Renal cortical epithelial cell (primary cell): ENCODE results near the gene CDYL. TPM values are rescaled to one million over a fixed set of nuclear protein-coding genes. Genes with fewer than 3 reads are reported as not detected.

Source experiments
- DNase-seq: peaks from one replicate; pipeline ENCODE4 v3.0.0-alpha.2; 2011; ENCODE audit warnings: low read depth
- total RNA-seq: library from RNA; depleted of rRNA; stranded (reverse); fragments of >200 nt; gene quantifications from 2 replicates; pipeline ENCODE4 v1.2.3, GENCODE V29; 2014

Gene CDYL, protein sequence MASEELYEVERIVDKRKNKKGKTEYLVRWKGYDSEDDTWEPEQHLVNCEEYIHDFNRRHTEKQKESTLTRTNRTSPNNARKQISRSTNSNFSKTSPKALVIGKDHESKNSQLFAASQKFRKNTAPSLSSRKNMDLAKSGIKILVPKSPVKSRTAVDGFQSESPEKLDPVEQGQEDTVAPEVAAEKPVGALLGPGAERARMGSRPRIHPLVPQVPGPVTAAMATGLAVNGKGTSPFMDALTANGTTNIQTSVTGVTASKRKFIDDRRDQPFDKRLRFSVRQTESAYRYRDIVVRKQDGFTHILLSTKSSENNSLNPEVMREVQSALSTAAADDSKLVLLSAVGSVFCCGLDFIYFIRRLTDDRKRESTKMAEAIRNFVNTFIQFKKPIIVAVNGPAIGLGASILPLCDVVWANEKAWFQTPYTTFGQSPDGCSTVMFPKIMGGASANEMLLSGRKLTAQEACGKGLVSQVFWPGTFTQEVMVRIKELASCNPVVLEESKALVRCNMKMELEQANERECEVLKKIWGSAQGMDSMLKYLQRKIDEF
- 25.2 and 32.0 TPM in 2 replicates for total RNA-seq

DNA sequence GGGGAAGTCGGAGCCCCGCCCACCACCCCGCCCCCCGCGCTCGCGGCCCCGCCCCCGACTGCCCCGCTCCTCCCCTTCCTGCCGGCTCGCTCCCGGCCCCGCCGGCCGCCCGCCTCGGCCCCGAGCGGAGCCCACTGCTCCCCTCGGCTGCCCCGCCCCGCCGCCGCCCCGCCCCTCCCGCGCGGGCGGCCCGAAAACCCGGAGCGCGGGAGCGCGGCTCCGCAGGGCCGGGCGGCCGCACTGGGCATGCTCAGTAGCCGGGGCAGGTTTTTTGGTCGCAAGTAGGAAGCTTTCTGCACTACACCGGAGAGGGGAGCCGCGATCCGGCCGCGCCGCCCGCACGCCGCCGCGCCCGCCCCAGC lies at the start of gene CDYL:
Gene CDYL (plus strand): TSS at position 274 of the 362 bp plus-strand sequence. CDS start 380 bp downstream, outside the sequence.
- peak; percentile 47 for DNase-seq

DNA sequence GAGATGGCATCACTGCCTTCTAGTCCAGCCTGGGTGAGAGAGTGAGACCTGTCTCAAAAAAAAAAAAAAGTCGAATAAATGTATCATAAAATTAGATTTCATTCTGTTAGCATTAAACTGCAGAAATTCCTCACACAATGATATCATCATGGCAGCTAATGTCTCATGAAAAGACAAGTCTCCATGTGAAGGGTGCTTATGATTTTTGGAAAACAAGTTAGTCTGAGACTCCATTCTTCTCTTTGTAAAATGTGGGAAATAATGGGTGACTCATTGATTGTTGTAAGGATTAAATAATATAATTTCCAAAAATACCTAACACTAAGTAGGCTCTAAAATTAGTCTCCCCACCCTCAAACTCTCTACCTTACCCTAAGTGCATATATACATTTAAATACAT lies 49.6 kb upstream of the CDYL start:
- no peak for DNase-seq

DNA sequence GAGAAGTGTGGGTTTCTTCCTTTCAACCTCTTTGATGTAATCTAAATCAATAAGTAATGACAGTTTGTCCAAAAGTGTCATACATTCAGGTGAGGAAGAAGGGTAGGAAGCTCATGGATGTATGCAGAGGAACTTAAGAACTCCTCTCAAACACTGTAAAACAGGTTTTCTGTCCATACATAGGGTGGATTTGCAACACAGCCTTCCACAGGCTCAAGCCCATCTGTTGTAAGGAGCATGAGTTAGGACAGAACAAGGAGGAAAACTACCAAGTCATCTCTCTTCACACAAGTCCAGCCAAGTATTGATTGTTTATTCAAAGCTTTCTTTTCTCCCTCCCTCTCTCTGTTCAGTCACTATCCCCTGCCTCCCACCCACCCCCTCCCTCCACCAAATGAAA lies 49.0 kb upstream of the CDYL start:
- no peak for DNase-seq

GRCh38 chr6:4727671-4728435 lies 48.4 kb upstream of the CDYL start:
- peak; percentile 15 for DNase-seq

DNA sequence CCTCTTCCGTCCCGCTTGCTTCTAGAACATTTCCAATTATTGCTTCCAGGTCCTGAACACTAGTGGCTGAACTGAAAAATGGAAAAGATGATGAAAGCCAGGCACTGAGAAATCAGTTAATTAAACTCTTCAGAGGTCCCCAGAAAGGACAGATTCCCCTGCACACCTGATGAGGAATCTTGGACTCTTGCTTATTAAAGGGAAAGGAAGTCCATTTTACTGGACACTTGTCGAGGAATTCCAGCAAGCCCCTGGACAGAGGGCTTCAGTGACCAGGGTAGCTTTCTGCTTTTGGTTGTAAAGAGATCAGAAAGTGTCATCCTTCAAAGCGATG lies 47.8 kb upstream of the CDYL start:
- DNase-seq, result no peak

- DNase-seq, result no peak
Observed at GRCh38 chr6:4728926-4729325, 47.3 kb upstream of the CDYL start.

GRCh38 chr6:4731996-4732395 lies 44.2 kb upstream of the CDYL start:
- DNase-seq, result no peak

GRCh38 chr6:4732691-4733315 lies 43.4 kb upstream of the CDYL start:
- peak; percentile 88 for DNase-seq

- DNase-seq, result no peak
Observed at GRCh38 chr6:4736371-4736873, 39.8 kb upstream of the CDYL start.

DNA sequence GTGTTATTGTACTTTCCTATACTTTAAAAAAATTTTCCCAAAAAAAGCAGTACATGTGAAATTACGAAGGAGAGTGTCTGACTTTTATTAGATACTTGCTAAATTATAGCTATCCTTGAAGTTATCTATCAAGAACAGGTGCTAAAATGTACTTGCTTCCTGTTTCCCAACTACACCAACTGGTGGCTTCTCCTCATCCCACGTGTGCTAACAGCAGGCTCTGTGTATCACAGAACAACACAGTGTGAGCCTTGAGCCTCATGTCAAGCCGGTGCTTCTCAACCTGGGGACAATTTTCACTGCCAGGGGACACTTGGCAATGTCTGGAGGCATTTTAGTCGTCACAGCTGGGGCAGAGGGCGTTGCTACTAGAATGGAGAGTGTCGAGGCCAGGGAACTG lies 36.2 kb upstream of the CDYL start:
- DNase-seq, result no peak

- DNase-seq, result no peak
Observed at GRCh38 chr6:4743062-4743461, 33.1 kb upstream of the CDYL start.

GRCh38 chr6:4743926-4744325 lies 32.3 kb upstream of the CDYL start:
- no peak for DNase-seq

DNA sequence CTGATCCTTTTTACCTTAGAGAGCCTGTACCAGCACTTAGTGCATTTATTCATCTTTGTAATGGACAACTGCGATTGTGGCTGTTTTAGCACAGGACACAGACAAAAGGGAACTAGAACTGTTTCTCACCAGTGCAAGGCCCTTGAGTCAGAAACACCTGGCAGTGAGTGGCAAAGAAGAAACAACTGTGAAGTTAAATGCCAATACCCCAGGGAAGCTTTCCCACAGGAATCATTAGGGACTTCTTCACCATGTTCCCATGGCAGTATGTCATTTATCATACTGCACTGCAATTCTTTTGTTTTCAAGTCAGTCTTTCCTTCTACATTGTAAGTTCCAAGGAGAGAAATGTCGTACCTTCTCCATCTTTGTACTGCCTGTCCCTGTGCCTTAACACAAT lies 28.6 kb upstream of the CDYL start:
- no peak for DNase-seq

DNA sequence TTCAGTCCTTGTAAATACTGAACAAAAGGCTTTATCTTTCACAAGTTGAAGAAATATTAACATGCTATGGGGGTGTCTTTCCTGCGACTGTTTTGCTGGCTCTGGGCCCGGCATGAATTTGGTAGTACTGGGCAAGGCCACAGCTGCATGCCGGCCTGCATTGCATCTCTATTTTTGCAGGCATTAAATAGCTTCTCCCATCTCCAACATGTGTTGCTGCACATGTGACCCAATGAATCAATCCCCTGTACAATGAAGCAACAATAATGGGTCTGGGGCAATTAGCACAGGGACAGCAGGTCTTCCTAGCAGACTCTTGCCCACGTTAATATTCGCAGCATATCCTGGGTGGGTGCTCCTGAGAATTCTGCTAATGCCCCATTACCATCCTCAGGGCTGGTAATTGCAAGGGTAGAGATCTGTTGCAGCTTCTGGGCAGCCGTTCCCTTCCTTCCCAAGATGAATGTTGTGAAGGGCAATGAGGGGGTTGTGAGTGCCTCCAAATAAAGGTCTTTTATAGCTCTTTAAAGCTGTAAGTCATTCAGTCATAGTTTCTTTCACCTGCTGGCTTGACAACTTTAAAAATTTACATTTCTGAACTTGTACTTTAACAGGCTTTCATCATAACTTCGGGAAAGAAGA lies 24.3 kb upstream of the CDYL start:
- DNase-seq, result no peak

- DNase-seq, result no peak
Observed at GRCh38 chr6:4756247-4756646, 20.0 kb upstream of the CDYL start.

DNA sequence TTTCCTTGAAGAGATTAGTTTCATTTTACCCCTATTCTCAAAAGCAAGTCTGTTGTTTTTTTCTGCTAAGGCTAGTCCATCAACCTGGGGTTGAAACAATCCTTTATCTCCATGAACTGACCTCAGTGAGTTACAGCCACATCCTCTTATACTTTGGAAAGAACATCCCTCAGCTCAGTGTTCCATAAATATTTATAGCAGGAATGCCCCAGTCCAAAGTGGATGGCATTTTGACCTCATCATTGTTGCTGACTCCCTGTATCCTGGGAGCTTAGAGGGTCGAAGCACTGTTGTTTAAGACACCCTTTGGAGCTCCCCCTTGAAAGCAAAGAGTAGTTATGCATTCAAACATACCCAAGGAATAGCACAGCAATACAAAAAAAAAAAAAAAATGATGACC lies 16.2 kb upstream of the CDYL start:
- no peak for DNase-seq

- no peak for DNase-seq
Observed at GRCh38 chr6:4760773-4761172, 15.4 kb upstream of the CDYL start.

GRCh38 chr6:4762294-4762693 lies 13.9 kb upstream of the CDYL start:
- no peak for DNase-seq

GRCh38 chr6:4763921-4764320 lies 12.3 kb upstream of the CDYL start:
- no peak for DNase-seq

DNA sequence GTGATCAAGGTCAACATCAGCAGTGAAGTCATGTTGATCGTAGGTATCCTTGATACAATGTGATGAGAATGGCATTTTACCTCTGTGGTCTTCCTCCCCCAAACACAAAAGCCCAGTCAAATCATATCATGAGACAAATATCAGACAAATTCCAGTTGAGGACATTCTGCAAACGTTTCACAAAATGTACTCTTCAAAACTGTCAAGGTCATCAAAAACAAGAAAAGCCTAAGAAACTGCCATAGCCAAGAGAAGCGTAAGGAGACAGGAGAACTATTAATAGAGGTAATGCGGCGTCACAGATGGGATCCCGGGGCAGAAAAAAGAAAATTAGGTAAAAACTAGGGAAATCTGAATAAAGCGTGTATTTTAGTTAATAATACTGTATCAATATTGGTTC lies 7.4 kb upstream of the CDYL start:
- no peak for DNase-seq

DNA sequence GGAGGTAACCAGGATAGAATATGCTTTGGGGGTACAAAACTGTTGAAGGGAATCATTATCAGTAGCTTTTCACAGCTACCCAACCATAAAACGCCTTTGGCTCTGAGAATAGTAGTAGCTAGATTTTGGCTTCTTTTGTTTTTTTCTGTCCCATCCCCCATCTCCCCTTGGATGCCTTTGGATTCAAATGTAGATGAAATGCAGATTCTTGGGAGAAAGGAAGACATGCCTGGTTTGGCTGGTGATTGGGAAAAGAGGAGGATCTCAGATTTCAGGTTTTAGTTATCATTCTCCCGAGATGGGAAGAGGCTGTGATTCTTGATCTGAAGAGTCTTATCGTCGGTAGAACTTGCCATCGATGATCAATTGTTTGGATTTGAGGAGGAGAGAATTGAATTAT lies 3.5 kb upstream of the CDYL start:
- no peak for DNase-seq

GRCh38 chr6:4773181-4773580 lies 3.0 kb upstream of the CDYL start:
- no peak for DNase-seq
